Breast epithelium (tissue), 4 donors: ENCODE data around the gene STAM2. TPM values are rescaled to one million over a fixed set of nuclear protein-coding genes. Genes with fewer than 3 reads are reported as not detected.
"Not testable (repeated sequence)": the region's sequence is repeated elsewhere in the genome, so short reads cannot be mapped to it uniquely, and the experiment has no call there.

ENCODE experiments used
- DNase-seq, 2 donors: peaks; one replicate each; pipeline ENCODE4 v3.0.0-alpha.2; 2019; ENCODE audit warnings: low spot score in 2 of 2
- H3K27ac ChIP-seq, 2 donors: fragments of 200-600 bp; sonication (generic) in 1 of 2; one replicate each; pipeline ENCODE4 v1.5.1; 2016 to 2019; ENCODE audit warnings: mild to moderate bottlenecking in 1 of 2
- H3K27me3 ChIP-seq, 2 donors: fragments of 200-600 bp; sonication (generic) in 1 of 2; one replicate each; pipeline versions ENCODE4 v1.5.1 to v1.6.0; 2017 to 2019; ENCODE audit warnings: control low read depth in 1 of 2, mild to moderate bottlenecking in 1 of 2
- H3K36me3 ChIP-seq: fragments of 200-600 bp; one replicate; pipeline ENCODE4 v1.5.1; 2019
- H3K4me1 ChIP-seq, 2 donors: fragments of 200-600 bp; sonication (generic); one replicate each; pipeline ENCODE4 v1.5.1; 2016 to 2019; ENCODE audit warnings: control low read depth in 1 of 2
- H3K4me3 ChIP-seq, 3 donors: fragments of 200-600 bp; sonication (generic); 1 replicate in 2 of 3; 2 replicates in 1 of 3; pipeline ENCODE4 v1.5.1; 2016 to 2019; ENCODE audit warnings: mild to moderate bottlenecking in 3 of 3, moderate library complexity in 2 of 3
- H3K9me3 ChIP-seq, 2 donors: fragments of 200-600 bp; sonication (generic) in 1 of 2; one replicate each; pipeline ENCODE4 v1.5.1; 2016 to 2019; ENCODE audit warnings: control low read depth in 1 of 2
- POLR2A ChIP-seq: fragments of 450-650 bp; IDR thresholded peaks from one replicate; pipeline ENCODE4 v1.6.1; 2016; ENCODE audit warnings: antibody characterized with exemption, mild to moderate bottlenecking, moderate library complexity
- POLR2AphosphoS5 ChIP-seq, 3 donors: sonication (generic); formaldehyde crosslinking; IDR thresholded peaks; one replicate each; pipeline ENCODE4 v1.6.1; 2017; ENCODE audit warnings: antibody characterized with exemption in 3 of 3
- intact Hi-C: fragments of 100-400 bp; cut with DNase I; formaldehyde crosslinking; loops from one replicate; pipeline ENCODE4 v1.15.1; 2023; ENCODE audit warnings: low total_unique reads
- total RNA-seq, 3 donors: library from RNA; depleted of rRNA; stranded (reverse); fragments of >200 nt; gene quantifications; one replicate each; pipeline ENCODE4 v1.1.0, GENCODE V29; 2016
- TF ChIP-seq, protein P1 (sequence below), 3 donors: fragments of 450-650 bp; IDR thresholded peaks; one replicate each; pipeline ENCODE4 v1.5.1; 2016 to 2017; ENCODE audit warnings: antibody characterized with exemption in 3 of 3, mild to moderate bottlenecking in 3 of 3, moderate library complexity in 3 of 3

Gene STAM2
- total RNA-seq, 3 donors from 2014 or later: 31.4 to 73.8 (median 44.6) TPM

DNA sequence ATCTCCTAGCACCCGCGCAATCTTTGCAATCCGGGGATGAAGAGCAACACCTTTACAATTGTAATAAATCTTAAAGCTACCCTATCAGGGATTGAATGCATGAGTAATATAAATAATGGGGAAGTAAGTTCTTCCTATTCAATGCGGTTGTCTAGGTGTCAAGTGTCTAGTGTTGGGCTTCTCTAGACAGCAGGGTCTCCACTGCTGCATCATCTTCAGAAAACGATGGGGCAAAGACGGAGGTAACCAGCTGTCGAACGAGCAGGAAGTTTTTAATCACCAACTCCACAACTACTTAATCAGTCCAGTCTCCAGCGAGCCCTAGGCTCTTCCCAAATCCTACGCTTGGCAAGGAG lies 573 bp downstream of the STAM2 start:
- Histone ChIP-seq H3K4me3 (peak overlapping the region; percentile 80 to 87 (median 82)), H3K36me3 (no peaks in the 10 kb centered on the region), H3K27me3 (no peaks in the 10 kb centered on the region), H3K27ac (peak overlapping the region; percentile 97), H3K4me1 (peaks cover 0 to 4% of the 10 kb centered on the region in 2 donors), H3K9me3 (no peaks in the 10 kb centered on the region)
- TF ChIP-seq, protein P1, sequence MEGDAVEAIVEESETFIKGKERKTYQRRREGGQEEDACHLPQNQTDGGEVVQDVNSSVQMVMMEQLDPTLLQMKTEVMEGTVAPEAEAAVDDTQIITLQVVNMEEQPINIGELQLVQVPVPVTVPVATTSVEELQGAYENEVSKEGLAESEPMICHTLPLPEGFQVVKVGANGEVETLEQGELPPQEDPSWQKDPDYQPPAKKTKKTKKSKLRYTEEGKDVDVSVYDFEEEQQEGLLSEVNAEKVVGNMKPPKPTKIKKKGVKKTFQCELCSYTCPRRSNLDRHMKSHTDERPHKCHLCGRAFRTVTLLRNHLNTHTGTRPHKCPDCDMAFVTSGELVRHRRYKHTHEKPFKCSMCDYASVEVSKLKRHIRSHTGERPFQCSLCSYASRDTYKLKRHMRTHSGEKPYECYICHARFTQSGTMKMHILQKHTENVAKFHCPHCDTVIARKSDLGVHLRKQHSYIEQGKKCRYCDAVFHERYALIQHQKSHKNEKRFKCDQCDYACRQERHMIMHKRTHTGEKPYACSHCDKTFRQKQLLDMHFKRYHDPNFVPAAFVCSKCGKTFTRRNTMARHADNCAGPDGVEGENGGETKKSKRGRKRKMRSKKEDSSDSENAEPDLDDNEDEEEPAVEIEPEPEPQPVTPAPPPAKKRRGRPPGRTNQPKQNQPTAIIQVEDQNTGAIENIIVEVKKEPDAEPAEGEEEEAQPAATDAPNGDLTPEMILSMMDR (IDR thresholded peaks at IDR 0.05): no peak
- no peak for TF ChIP-seq POLR2AphosphoS5 (IDR thresholded peaks at IDR 0.05)
- no peak for TF ChIP-seq POLR2A
- no peak for DNase-seq
- intact Hi-C loops: no loop called here

DNA sequence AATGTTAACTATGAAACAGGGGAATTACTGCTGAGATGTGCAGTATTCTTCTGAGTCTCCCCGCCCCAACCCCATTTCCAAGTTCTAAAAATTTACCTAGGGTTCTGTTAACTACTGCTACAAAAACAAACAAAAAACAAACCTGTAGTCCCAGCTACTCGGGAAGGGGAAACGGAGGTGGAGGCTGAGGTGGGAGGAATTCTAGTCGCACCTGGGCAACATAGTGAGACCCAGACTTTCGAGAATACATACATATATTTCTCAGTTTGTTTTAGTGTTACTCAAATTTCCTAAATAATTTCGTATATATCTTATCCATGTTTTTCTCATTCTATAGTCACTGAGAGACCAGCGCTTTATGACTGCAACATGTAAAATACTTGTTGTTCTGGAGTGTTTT lies 989 bp downstream of the STAM2 start:
- Histone ChIP-seq H3K4me1 (peaks cover 0 to 4% of the 10 kb centered on the region in 2 donors), H3K27ac (peak overlapping the region; percentile 97), H3K36me3 (no peaks in the 10 kb centered on the region), H3K4me3 (peak overlapping the region; percentile 80 to 87 (median 82)), H3K9me3 (no peaks in the 10 kb centered on the region), H3K27me3 (no peaks in the 10 kb centered on the region)
- no peak for TF ChIP-seq POLR2A
- TF ChIP-seq, protein P1 (IDR thresholded peaks at IDR 0.05): no peak
- no peak for TF ChIP-seq POLR2AphosphoS5 (IDR thresholded peaks at IDR 0.05)
- intact Hi-C loops: no loop called here
- no peak for DNase-seq

DNA sequence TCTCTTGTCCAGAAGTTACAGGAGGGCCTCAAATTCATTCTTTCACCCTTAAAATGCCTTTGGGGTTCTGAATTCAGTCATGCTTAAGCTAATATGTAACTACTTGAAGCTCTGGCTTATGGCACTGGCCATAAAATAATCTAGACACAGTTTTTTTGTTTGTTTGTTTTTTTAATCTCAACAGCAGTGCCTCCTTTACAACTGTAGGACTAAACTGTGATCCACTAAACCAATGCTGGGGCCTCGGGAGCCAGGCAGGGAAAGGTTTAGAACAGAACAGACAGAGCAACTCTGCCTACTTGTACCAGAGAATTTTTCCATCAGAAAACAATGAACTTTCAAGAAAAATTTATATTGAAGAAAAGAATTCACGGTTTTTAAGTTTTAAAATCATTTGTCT lies 1.7 kb downstream of the STAM2 start:
- TF ChIP-seq POLR2AphosphoS5 (IDR thresholded peaks at IDR 0.05): no peak
- TF ChIP-seq, protein P1 (IDR thresholded peaks at IDR 0.05): no peak
- Histone ChIP-seq H3K4me3 (peak overlapping the region in 1 of 3 donors; percentile 82), H3K27me3 (no peaks in the 10 kb centered on the region)

DNA sequence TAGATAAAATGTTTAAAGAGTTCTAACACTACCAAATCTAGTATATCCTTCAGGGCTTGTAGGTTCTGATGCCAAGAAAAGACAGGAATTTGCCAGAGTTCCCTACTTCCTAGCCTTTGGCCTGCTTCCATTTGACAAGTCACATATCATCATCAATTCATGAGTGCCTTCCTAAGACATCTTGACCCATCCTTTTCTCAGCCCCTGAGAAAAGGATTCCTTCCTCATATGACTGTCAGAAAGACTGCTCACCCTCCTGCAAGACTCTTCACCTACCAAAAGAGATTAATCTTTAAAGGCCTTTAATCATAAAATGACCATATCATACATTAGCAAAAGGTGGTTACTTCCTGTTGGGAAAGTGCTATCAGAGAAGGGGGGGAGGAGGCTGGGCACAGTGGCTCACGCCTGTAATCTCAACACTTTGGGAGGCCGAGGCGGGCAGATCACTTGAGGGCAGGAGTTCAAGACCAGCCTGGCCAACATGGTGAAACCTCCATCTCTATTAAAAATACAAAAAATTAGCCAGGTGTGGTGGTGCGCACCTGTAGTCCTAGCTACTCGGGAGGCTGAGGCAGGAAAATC lies 3.3 kb downstream of the STAM2 start:
- intact Hi-C loops, H3K36me3 ChIP-seq: not testable (repeated sequence)
- H3K27ac ChIP-seq: peak overlapping the region; percentile 68 to 73

More for the DNA sequence above, 1.7 kb downstream of the STAM2 start:
- Histone ChIP-seq H3K9me3 (no peaks in the 10 kb centered on the region), H3K4me1 (peaks cover 0 to 4% of the 10 kb centered on the region in 2 donors), H3K27ac (peak overlapping the region in 1 of 2 donors; percentile 55), H3K36me3 (no peaks in the 10 kb centered on the region)
- intact Hi-C loops: no loop called here
- no peak for DNase-seq

DNA sequence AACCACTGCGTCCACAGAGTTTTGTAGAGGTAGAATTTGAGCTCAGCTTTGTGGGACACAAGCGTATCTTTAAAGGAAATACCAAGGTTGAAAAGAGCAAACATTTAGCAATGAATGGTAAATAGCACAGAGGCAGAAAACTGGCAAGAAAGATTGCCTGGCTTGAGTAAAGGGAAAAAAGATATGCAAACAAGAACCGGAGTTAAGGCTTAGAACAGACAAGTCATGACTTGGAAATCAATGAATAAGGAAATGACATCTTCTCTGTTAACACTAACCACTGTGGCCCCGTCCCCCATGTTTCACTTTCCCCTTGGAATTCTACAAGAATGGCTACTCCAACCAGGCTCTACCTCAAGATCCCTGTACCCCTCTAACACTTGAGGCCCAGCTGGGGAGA lies 3.8 kb downstream of the STAM2 start:
- Histone ChIP-seq H3K4me3 (no peak overlapping the region), H3K27me3 (no peaks in the 10 kb centered on the region), H3K36me3 (no peaks in the 10 kb centered on the region), H3K27ac (peak overlapping the region; percentile 68 to 73), H3K4me1 (peaks cover 0 to 9% of the 10 kb centered on the region in 2 donors), H3K9me3 (no peaks in the 10 kb centered on the region)
- intact Hi-C loops: no loop called here
- TF ChIP-seq POLR2AphosphoS5 (IDR thresholded peaks at IDR 0.05) (no peak), POLR2A (no peak)
- TF ChIP-seq, protein P1 (IDR thresholded peaks at IDR 0.05): no peak
- DNase-seq: no peak

More for the DNA sequence above, 3.3 kb downstream of the STAM2 start:
- not testable (repeated sequence) for H3K9me3 ChIP-seq, H3K4me3 ChIP-seq, DNase-seq, H3K27me3 ChIP-seq, H3K4me1 ChIP-seq

DNA sequence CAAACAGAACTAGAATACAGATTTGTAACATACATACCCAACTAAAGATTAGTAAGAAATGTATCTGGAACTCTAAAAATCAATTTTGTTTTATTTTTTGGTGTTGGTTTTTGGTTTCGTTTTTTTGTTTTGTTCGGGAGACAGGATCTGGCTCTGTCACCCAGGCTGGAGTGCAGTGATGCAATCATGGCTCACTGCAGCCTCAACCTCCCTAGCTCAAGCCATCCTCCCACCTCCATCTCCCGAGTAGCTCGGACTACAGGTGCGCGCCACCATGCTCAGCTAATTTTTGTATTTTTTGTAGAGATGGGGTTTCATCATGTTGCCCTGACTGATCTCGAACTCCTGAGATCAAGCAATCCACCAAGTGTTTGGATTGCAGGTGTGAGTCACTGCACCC lies 6.4 kb downstream of the STAM2 start:
- intact Hi-C loops, H3K27ac ChIP-seq, H3K27me3 ChIP-seq, H3K36me3 ChIP-seq, H3K4me3 ChIP-seq, H3K4me1 ChIP-seq, H3K9me3 ChIP-seq, DNase-seq: not testable (repeated sequence)

DNA sequence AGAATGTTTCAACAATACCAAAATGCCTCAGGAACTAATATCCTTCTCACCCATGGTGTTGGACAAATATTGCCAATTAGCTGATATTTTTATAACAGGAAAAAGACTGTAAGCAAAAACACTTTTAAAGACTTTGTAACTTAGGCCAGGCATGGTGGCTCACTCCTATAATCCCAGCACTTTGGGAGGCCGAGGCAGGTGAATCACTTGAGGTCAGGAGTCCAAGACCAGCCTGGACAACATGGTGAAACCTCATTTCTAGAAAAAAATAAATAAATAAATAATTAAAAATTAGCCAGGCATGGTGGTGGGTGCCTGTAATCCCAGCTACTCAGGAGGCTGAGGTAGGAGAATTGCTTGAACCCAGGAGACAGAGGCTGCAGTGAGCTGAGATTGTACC lies 8.1 kb downstream of the STAM2 start:
- H3K4me1 ChIP-seq, H3K36me3 ChIP-seq, intact Hi-C loops, H3K9me3 ChIP-seq, H3K27me3 ChIP-seq, H3K4me3 ChIP-seq, DNase-seq: not testable (repeated sequence)
- peak overlapping the region in 1 of 2 donors; percentile 21 for H3K27ac ChIP-seq
